CD4-positive, alpha-beta T cell (primary cell): ENCODE measurements around the gene PPP1R3A. TPM values are rescaled to one million over a fixed set of nuclear protein-coding genes. Genes with fewer than 3 reads are reported as not detected.

ENCODE experiments used
- ATAC-seq: fragments of 200-7000 bp; cut with Tn5 transposase; one replicate; pipeline ENCODE4 v1.10.0; 2022; ENCODE audit warnings: mild to moderate bottlenecking; ENCODE audit not compliant: poor library complexity
- CTCF ChIA-PET: fragments of 350-600 bp; sonication (Branson Sonifier 250); formaldehyde crosslinking; loops from one replicate; lab custom pipeline; 2021; ENCODE audit warnings: antibody characterized with exemption, inconsistent platforms; lab: Charles Lee
- POLR2A ChIA-PET: fragments of 350-600 bp; sonication (Branson Sonifier 250); formaldehyde crosslinking; loops from one replicate; lab custom pipeline; 2021; ENCODE audit warnings: antibody characterized with exemption, inconsistent platforms; lab: Charles Lee
- DNase-seq, 14 experiments: peaks; one replicate each; pipeline ENCODE4 v3.0.0-alpha.2; 2013 to 2020; ENCODE audit warnings: mixed read lengths in 2 of 14
- H3K27ac ChIP-seq, 2 donors: one replicate each; pipeline versions ENCODE4 v1.5.1 to v1.7.0; 2013; ENCODE audit warnings: low read length in 2 of 2, low read depth in 1 of 2, mild to moderate bottlenecking in 1 of 2
- H3K27me3 ChIP-seq, 2 experiments: 1 replicate in 1 of 2; 2 replicates in 1 of 2; pipeline versions ENCODE4 v1.6.1 to v1.7.0; 2013; ENCODE audit warnings: low read length in 2 of 2, control low read depth in 1 of 2, mild to moderate bottlenecking in 1 of 2, moderate library complexity in 1 of 2; ENCODE audit not compliant: insufficient read depth in 2 of 2, control insufficient read depth in 1 of 2
- H3K36me3 ChIP-seq: one replicate; pipeline ENCODE4 v1.6.1; 2013; ENCODE audit warnings: low read length, control low read depth; ENCODE audit not compliant: insufficient read depth
- H3K4me1 ChIP-seq: one replicate; pipeline ENCODE4 v1.6.1; 2013; ENCODE audit warnings: low read length, control low read depth; ENCODE audit not compliant: insufficient read depth
- H3K4me3 ChIP-seq: one replicate; pipeline ENCODE4 v1.5.1; 2013; ENCODE audit warnings: mild to moderate bottlenecking, low read length, moderate library complexity
- H3K9me3 ChIP-seq, 2 experiments: 1 replicate in 1 of 2; 2 replicates in 1 of 2; pipeline versions ENCODE4 v1.6.1 to v1.7.0; 2013; ENCODE audit warnings: low read length in 2 of 2, mild to moderate bottlenecking in 2 of 2, control low read depth in 1 of 2, moderate library complexity in 1 of 2; ENCODE audit not compliant: control insufficient read depth in 1 of 2, insufficient read depth in 1 of 2
- H3K27ac Mint-ChIP-seq: one replicate; pipeline ENCODE4 v1.8.0; 2020; ENCODE audit warnings: mixed read lengths
- H3K27me3 Mint-ChIP-seq: one replicate; pipeline ENCODE4 v1.8.0; 2021; ENCODE audit warnings: mixed read lengths
- H3K36me3 Mint-ChIP-seq: one replicate; pipeline ENCODE4 v1.8.0; 2021; ENCODE audit warnings: low read depth, mixed read lengths
- H3K4me1 Mint-ChIP-seq: one replicate; pipeline ENCODE4 v1.8.0; 2021; ENCODE audit warnings: low read depth, mixed read lengths
- H3K4me3 Mint-ChIP-seq: one replicate; pipeline ENCODE4 v1.8.0; 2020; ENCODE audit warnings: mild to moderate bottlenecking, mixed read lengths
- H3K9me3 Mint-ChIP-seq: one replicate; pipeline ENCODE4 v1.8.0; 2020; ENCODE audit warnings: mixed read lengths
- intact Hi-C, 2 experiments: fragments of 100-400 bp; cut with DNase I in 1 of 2; cut with micrococcal nuclease in 1 of 2; formaldehyde crosslinking; loops; one replicate each; pipeline versions ENCODE4 v1.15.1 to v1.9.0; 2023 to 2025; cut with DNase I, micrococcal nuclease
- total RNA-seq, 174 experiments: library from RNA in 2 of 174; stranded (reverse) in 2 of 174; gene quantifications; one replicate each; pipeline ENCODE4 v1.2.3 and lab custom pipeline; 2021 to 2026
- TF ChIP-seq, protein P1 (sequence below): fragments of 200-600 bp; IDR thresholded peaks from one replicate; pipeline ENCODE4 v1.8.0; 2022; ENCODE audit warnings: antibody characterized with exemption, mild to moderate bottlenecking

PPP1R3A gene
- total RNA-seq, 2 experiments from 2014 or later = not detected

DNA sequence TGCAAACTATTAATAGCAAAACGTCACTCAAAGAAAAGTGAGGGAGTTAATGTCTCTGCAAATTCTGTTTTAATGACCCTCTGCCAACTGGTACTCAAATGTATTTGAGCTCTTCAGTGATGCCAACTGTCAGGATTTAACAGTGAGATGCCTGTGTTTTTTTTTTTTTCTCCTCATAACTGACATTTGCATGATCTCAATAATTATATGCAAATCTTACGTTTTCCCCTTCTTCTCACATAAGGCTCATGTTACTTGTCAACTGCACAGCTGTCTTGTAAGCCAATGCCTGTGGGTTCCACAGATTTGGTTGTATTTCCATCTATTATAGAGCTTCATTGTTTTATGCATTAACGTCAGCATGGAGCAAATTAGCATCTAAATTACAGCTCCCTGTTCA is 38.2 kb downstream of the PPP1R3A start:
- H3K27me3 ChIP-seq = no peaks in the 10 kb centered on the region
- no peaks in the 10 kb centered on the region for H3K4me1 ChIP-seq
- no peaks in the 10 kb centered on the region for H3K36me3 Mint-ChIP-seq
- ATAC-seq (no peak), DNase-seq (no peak)
- intact Hi-C loops = no loop called here
- no peak overlapping the region for H3K4me3 ChIP-seq
- H3K36me3 ChIP-seq = no peaks in the 10 kb centered on the region
- H3K4me3 Mint-ChIP-seq = no peak overlapping the region
- H3K9me3 Mint-ChIP-seq = no peaks in the 10 kb centered on the region
- POLR2A ChIA-PET = no interaction called here
- H3K27ac Mint-ChIP-seq = no peak overlapping the region
- TF ChIP-seq, protein P1, sequence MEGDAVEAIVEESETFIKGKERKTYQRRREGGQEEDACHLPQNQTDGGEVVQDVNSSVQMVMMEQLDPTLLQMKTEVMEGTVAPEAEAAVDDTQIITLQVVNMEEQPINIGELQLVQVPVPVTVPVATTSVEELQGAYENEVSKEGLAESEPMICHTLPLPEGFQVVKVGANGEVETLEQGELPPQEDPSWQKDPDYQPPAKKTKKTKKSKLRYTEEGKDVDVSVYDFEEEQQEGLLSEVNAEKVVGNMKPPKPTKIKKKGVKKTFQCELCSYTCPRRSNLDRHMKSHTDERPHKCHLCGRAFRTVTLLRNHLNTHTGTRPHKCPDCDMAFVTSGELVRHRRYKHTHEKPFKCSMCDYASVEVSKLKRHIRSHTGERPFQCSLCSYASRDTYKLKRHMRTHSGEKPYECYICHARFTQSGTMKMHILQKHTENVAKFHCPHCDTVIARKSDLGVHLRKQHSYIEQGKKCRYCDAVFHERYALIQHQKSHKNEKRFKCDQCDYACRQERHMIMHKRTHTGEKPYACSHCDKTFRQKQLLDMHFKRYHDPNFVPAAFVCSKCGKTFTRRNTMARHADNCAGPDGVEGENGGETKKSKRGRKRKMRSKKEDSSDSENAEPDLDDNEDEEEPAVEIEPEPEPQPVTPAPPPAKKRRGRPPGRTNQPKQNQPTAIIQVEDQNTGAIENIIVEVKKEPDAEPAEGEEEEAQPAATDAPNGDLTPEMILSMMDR = no peak
- H3K27me3 Mint-ChIP-seq = no peaks in the 10 kb centered on the region
- CTCF ChIA-PET = interaction anchor here (0.7 kb wide), 1 partner anchor 14 kb away, joined by 3 read pairs; no protein-coding TSS in a partner anchor
- no peaks in the 10 kb centered on the region for H3K4me1 Mint-ChIP-seq
- no peaks in the 10 kb centered on the region for H3K9me3 ChIP-seq
- H3K27ac ChIP-seq = no peak overlapping the region

GRCh38 chr7:113878394-113878992 is 40.3 kb downstream of the PPP1R3A start:
- Mint-ChIP-seq H3K36me3 (no peaks in the 10 kb centered on the region), H3K27ac (no peak overlapping the region)
- CTCF ChIA-PET = no interaction called here

GRCh38 chr7:113875224-113875623 is 43.6 kb downstream of the PPP1R3A start:
- ChIA-PET POLR2A (no interaction called here), CTCF (no interaction called here)
- Histone ChIP-seq H3K9me3 (no peaks in the 10 kb centered on the region), H3K36me3 (no peaks in the 10 kb centered on the region), H3K4me3 (no peak overlapping the region), H3K27ac (no peak overlapping the region), H3K4me1 (no peaks in the 10 kb centered on the region), H3K27me3 (no peaks in the 10 kb centered on the region)
- no peak for DNase-seq
- ATAC-seq = no peak
- Mint-ChIP-seq H3K27me3 (no peaks in the 10 kb centered on the region), H3K4me1 (no peaks in the 10 kb centered on the region), H3K36me3 (no peaks in the 10 kb centered on the region), H3K27ac (no peak overlapping the region), H3K4me3 (no peak overlapping the region), H3K9me3 (peaks cover 4% of the 10 kb centered on the region)
- intact Hi-C loops = no loop called here
- TF ChIP-seq, protein P1 = no peak

More at GRCh38 chr7:113878394-113878992, 40.3 kb downstream of the PPP1R3A start:
- intact Hi-C loops = no loop called here
- Mint-ChIP-seq H3K9me3 (peaks cover 3% of the 10 kb centered on the region), H3K27me3 (no peaks in the 10 kb centered on the region), H3K4me1 (no peaks in the 10 kb centered on the region), H3K4me3 (no peak overlapping the region)
- Histone ChIP-seq H3K4me3 (no peak overlapping the region), H3K9me3 (no peaks in the 10 kb centered on the region), H3K27ac (no peak overlapping the region), H3K4me1 (no peaks in the 10 kb centered on the region), H3K36me3 (no peaks in the 10 kb centered on the region), H3K27me3 (no peaks in the 10 kb centered on the region)
- ATAC-seq = no peak
- TF ChIP-seq, protein P1 = no peak
- POLR2A ChIA-PET = no interaction called here
- DNase-seq = no peak
